Glutamatergic neuron (in vitro differentiated cells): Measurements from ENCODE around the gene ZNHIT6. TPM values are rescaled to one million over a fixed set of nuclear protein-coding genes. Genes with fewer than 3 reads are reported as not detected.

Experiments used
- DNase-seq: peaks from one replicate; pipeline ENCODE4 v3.0.0; 2022
- H3K27ac Mint-ChIP-seq: one replicate; pipeline ENCODE4 v1.8.0; 2020; ENCODE audit warnings: mild to moderate bottlenecking, mixed read lengths, inconsistent platforms; ENCODE audit not compliant: unreplicated experiment
- H3K27me3 Mint-ChIP-seq: one replicate; pipeline ENCODE4 v1.8.0; 2020; ENCODE audit warnings: mild to moderate bottlenecking, moderate library complexity, mixed read lengths, inconsistent platforms; ENCODE audit not compliant: unreplicated experiment
- H3K36me3 Mint-ChIP-seq: one replicate; pipeline ENCODE4 v1.8.0; 2020; ENCODE audit warnings: mild to moderate bottlenecking, mixed read lengths, inconsistent platforms; ENCODE audit not compliant: unreplicated experiment
- H3K4me1 Mint-ChIP-seq: one replicate; pipeline ENCODE4 v1.8.0; 2020; ENCODE audit warnings: mild to moderate bottlenecking, low read depth, mixed read lengths, inconsistent platforms; ENCODE audit not compliant: unreplicated experiment
- H3K4me3 Mint-ChIP-seq: one replicate; pipeline ENCODE4 v1.8.0; 2020; ENCODE audit warnings: mild to moderate bottlenecking, mixed read lengths, inconsistent platforms; ENCODE audit not compliant: unreplicated experiment
- H3K9me3 Mint-ChIP-seq: one replicate; pipeline ENCODE4 v1.8.0; 2020; ENCODE audit warnings: mild to moderate bottlenecking, moderate library complexity, mixed read lengths, inconsistent platforms; ENCODE audit not compliant: unreplicated experiment
- long read RNA-seq: library from polyadenylated mRNA; unstranded; transcript quantifications from one replicate; pipeline ENCODE4 v2.0.0, GENCODE V29; 2020; ENCODE audit not compliant: unreplicated experiment
- total RNA-seq: library from RNA; stranded (reverse); fragmentation: NEBNext Ultra II Directional; extraction: Animal tissue kit (Norgen Biotek cat#: 25700); gene quantifications from one replicate; pipeline ENCODE4 v1.2.1, GENCODE V29; 2021; ENCODE audit not compliant: unreplicated experiment
- TF ChIP-seq, protein P1 (sequence below): fragments of 200-600 bp; sonication (generic); IDR thresholded peaks from one replicate; pipeline ENCODE4 v1.5.0; 2021; ENCODE audit not compliant: partially characterized antibody, unreplicated experiment

The ZNHIT6 gene, protein sequence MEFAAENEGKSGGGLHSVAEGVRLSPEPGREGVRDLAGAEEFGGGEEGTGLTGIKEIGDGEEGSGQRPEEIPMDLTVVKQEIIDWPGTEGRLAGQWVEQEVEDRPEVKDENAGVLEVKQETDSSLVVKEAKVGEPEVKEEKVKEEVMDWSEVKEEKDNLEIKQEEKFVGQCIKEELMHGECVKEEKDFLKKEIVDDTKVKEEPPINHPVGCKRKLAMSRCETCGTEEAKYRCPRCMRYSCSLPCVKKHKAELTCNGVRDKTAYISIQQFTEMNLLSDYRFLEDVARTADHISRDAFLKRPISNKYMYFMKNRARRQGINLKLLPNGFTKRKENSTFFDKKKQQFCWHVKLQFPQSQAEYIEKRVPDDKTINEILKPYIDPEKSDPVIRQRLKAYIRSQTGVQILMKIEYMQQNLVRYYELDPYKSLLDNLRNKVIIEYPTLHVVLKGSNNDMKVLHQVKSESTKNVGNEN
- total RNA-seq: 10.9 TPM
- long read RNA-seq, partial matches to known transcripts: 0 of 1 reads
- long read RNA-seq, other reads (novel, unspliced or antisense): 0 of 1 reads

DNA sequence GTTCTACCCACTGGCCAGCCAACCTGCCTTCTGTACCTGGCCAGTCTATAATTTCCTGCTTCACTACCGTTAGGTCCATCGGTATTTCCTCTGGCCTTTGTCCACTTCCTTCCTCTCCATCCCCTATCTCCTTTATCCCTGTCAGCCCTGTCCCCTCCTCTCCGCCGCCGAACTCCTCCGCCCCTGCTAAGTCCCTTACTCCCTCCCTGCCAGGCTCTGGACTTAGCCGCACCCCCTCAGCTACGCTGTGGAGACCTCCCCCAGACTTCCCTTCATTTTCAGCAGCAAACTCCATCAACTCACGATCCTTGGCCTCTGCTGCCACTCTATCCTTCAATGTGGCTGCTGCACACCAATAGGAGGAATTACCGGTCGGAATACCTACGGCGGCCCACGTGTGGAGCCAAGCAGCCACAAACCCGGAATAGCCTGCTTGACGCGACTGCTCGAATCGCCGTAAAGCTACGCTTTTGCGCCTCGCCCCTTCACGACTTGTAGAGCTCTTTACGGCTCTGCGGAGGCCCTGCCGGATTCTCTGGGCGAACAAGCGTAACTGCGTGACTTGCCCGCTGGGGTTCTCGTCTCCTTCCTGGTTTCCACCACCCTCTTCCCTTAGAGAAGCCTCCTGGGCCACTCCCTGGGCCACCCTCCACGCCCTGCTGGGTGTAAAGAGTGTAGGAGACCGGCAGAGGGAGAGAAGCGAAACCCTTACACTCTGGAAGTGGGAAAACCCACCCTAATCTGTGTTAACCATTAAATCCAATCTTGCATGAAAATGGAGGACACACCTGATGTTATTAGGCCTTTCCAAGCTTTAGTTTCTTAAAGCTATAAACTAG lies at the start of gene ZNHIT6:
Gene ZNHIT6, minus strand, starts transcription at position 444 of the 839 bp plus-strand sequence. Its CDS starts 149 bp downstream, at position 295.
- Mint-ChIP-seq H3K9me3 (no peaks in the 10 kb centered on the region), H3K27ac (no peak within 1 kb of the TSS), H3K4me3 (no peak within 1 kb of the TSS), H3K27me3 (no peaks in the 10 kb centered on the region), H3K36me3 (no peaks in the 10 kb centered on the region), H3K4me1 (no peaks in the 10 kb centered on the region)
- TF ChIP-seq, protein P1, sequence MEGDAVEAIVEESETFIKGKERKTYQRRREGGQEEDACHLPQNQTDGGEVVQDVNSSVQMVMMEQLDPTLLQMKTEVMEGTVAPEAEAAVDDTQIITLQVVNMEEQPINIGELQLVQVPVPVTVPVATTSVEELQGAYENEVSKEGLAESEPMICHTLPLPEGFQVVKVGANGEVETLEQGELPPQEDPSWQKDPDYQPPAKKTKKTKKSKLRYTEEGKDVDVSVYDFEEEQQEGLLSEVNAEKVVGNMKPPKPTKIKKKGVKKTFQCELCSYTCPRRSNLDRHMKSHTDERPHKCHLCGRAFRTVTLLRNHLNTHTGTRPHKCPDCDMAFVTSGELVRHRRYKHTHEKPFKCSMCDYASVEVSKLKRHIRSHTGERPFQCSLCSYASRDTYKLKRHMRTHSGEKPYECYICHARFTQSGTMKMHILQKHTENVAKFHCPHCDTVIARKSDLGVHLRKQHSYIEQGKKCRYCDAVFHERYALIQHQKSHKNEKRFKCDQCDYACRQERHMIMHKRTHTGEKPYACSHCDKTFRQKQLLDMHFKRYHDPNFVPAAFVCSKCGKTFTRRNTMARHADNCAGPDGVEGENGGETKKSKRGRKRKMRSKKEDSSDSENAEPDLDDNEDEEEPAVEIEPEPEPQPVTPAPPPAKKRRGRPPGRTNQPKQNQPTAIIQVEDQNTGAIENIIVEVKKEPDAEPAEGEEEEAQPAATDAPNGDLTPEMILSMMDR: peak; percentile 52
- peak; percentile 86 for DNase-seq

DNA sequence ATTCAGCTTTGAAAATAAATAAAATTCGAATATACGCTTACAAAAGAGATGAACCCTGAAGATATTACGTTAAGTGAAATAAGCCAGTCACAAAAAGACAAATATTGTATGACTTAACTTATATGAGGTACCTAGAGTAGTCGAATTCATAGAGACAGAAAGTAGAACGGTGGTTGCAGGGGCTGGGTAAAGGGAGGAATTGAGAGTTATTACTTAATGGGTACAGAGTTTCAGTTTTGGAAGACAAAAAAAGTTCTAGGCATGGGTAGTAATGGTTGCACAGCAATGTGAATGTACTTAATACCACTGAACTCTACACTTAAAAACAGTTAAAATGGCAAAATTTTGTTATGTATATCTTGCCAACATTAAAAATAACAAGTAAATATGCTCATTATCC lies 48.6 kb upstream of the ZNHIT6 start:
- no peaks in the 10 kb centered on the region for H3K27me3 Mint-ChIP-seq
- H3K36me3 Mint-ChIP-seq: no peaks in the 10 kb centered on the region
- no peaks in the 10 kb centered on the region for H3K4me1 Mint-ChIP-seq
- no peak overlapping the region for H3K4me3 Mint-ChIP-seq
- H3K9me3 Mint-ChIP-seq: no peaks in the 10 kb centered on the region
- TF ChIP-seq, protein P1: no peak
- no peak for DNase-seq
- no peak overlapping the region for H3K27ac Mint-ChIP-seq

DNA sequence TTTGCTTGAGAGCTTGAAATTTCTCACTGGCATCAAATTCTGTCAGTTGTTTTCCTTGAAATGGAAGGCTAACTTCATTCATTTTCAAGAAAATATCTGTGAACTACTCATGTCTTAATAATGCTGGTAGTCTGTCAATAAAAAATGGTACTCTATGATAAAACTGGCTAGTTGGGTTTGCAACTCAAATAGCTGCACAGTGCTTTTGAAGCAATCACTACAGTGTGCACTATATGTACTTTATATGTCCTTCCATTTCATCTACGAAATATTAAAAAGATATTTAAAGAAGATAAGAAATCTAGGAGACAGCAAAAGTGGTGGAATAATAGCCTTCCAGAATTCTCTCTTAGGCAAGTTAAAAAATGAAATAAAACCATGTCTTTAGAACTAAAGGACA lies 39.9 kb upstream of the ZNHIT6 start:
- DNase-seq: no peak
- Mint-ChIP-seq H3K9me3 (no peaks in the 10 kb centered on the region), H3K27me3 (no peaks in the 10 kb centered on the region), H3K4me3 (no peak overlapping the region), H3K27ac (no peak overlapping the region), H3K36me3 (no peaks in the 10 kb centered on the region), H3K4me1 (no peaks in the 10 kb centered on the region)
- TF ChIP-seq, protein P1: no peak

DNA sequence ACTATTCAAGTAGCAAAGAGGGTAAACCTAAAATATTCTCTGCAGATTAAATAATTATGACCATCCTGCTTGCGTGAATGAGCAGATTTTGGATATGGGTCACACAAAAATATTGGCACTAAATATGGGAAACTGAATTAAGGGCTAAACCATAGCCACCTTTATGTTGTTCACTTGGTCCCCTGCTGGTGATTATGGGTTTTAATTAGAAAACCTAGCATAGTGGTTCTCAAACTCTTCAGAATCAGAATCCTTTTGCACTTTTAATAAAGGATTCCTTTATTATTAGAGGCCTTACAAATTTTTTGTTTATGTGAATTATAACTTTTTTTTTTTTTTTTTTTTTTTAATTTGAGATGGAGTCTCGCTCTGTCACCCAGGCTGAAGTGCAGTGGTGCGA lies 38.5 kb upstream of the ZNHIT6 start:
- no peak for DNase-seq
- Mint-ChIP-seq H3K4me1 (no peaks in the 10 kb centered on the region), H3K9me3 (no peaks in the 10 kb centered on the region), H3K4me3 (no peak overlapping the region), H3K27me3 (no peaks in the 10 kb centered on the region), H3K27ac (no peak overlapping the region), H3K36me3 (no peaks in the 10 kb centered on the region)
- TF ChIP-seq, protein P1: peak; percentile 28
